HEK293 (cell line): ENCODE data around the gene TNFRSF4.

Experiments used
- CTCF ChIA-PET: fragments of 350-600 bp; formaldehyde crosslinking; extraction: SDS; loops from one replicate; lab custom pipeline; 2021; ENCODE audit warnings: antibody characterized with exemption; lab: Yijun Ruan, JAX
- POLR2A ChIA-PET: fragments of 300-600 bp; formaldehyde crosslinking; extraction: SDS; loops from one replicate; lab custom pipeline; 2020; ENCODE audit warnings: antibody characterized with exemption, inconsistent platforms; lab: Yijun Ruan, JAX
- H3K27ac ChIP-seq: fragments of 200-500 bp; sonication (Bioruptor generic); 2 replicates; pipeline ENCODE4 v1.5.1; 2014; ENCODE audit warnings: low read depth, low read length, control low read depth, inconsistent platforms; ENCODE audit errors: extremely low read depth
- H3K36me3 ChIP-seq, 2 experiments: fragments of 200-500 bp in 1 of 2; sonication (Bioruptor generic) in 1 of 2; 1 replicate in 1 of 2; 2 replicates in 1 of 2; pipeline ENCODE4 v1.5.1; 2014 to 2017; ENCODE audit warnings: inconsistent platforms in 2 of 2, low read length in 2 of 2; ENCODE audit not compliant: control insufficient read depth in 2 of 2, insufficient read depth in 1 of 2
- H3K4me1 ChIP-seq: fragments of 200-500 bp; sonication (Bioruptor generic); 2 replicates; pipeline ENCODE4 v1.5.1; 2014; ENCODE audit warnings: mild to moderate bottlenecking, low read length, inconsistent platforms; ENCODE audit not compliant: control insufficient read depth, insufficient read depth
- H3K4me3 ChIP-seq: 2 replicates; pipeline ENCODE4 v1.5.1; 2011; ENCODE audit warnings: low read depth, mild to moderate bottlenecking, control low read depth, low read length, moderate library complexity
- H3K9me3 ChIP-seq: fragments of 200-500 bp; sonication (Bioruptor generic); 2 replicates; pipeline ENCODE4 v1.5.1; 2014; ENCODE audit warnings: low read depth, low read length, inconsistent platforms; ENCODE audit not compliant: control insufficient read depth, insufficient read depth
- GLI4 ChIP-seq: fragments of 450-650 bp; formaldehyde crosslinking; IDR thresholded peaks from 2 replicates; pipeline ENCODE4 v1.5.1; 2016; ENCODE audit warnings: missing biosample characterization, missing genetic modification characterization
- KLF1 ChIP-seq: fragments of 450-650 bp; formaldehyde crosslinking; IDR thresholded peaks from 2 replicates; pipeline ENCODE4 v1.5.1; 2016; ENCODE audit warnings: missing biosample characterization, missing genetic modification characterization
- MEIS1 ChIP-seq: sonication (generic); formaldehyde crosslinking; IDR thresholded peaks from 2 replicates; pipeline ENCODE4 v1.8.1; 2022; ENCODE audit warnings: missing genetic modification reagents, mild to moderate bottlenecking, borderline replicate concordance
- MYNN ChIP-seq: fragments of 450-650 bp; formaldehyde crosslinking; IDR thresholded peaks from 2 replicates; pipeline ENCODE4 v1.5.1; 2016; ENCODE audit warnings: missing biosample characterization, missing genetic modification characterization, borderline replicate concordance
- YY2 ChIP-seq: fragments of 450-650 bp; formaldehyde crosslinking; IDR thresholded peaks from 2 replicates; pipeline ENCODE4 v1.5.1; 2016; ENCODE audit warnings: missing biosample characterization, missing genetic modification characterization
- ZBTB7A ChIP-seq: fragments of 450-650 bp; formaldehyde crosslinking; IDR thresholded peaks from 2 replicates; pipeline ENCODE4 v1.5.1; 2016; ENCODE audit warnings: low read depth, missing biosample characterization, missing genetic modification characterization
- ZBTB8A ChIP-seq: fragments of 450-650 bp; formaldehyde crosslinking; IDR thresholded peaks from 2 replicates; pipeline ENCODE4 v1.5.1; 2016; ENCODE audit warnings: missing biosample characterization, missing genetic modification characterization
- ZEB2 ChIP-seq: fragments of 450-650 bp; formaldehyde crosslinking; IDR thresholded peaks from 2 replicates; pipeline ENCODE4 v1.5.1; 2016; ENCODE audit warnings: missing biosample characterization, missing genetic modification characterization
- ZFHX2 ChIP-seq: fragments of 450-650 bp; formaldehyde crosslinking; conservative IDR thresholded peaks from 2 replicates; pipeline ENCODE4 v1.5.1; 2016; ENCODE audit warnings: missing biosample characterization, missing genetic modification characterization
- ZFP69B ChIP-seq: fragments of 450-650 bp; formaldehyde crosslinking; IDR thresholded peaks from 2 replicates; pipeline ENCODE4 v1.5.1; 2016; ENCODE audit warnings: missing biosample characterization, missing genetic modification characterization
- ZNF146 ChIP-seq: fragments of 450-650 bp; formaldehyde crosslinking; IDR thresholded peaks from 2 replicates; pipeline ENCODE4 v1.5.1; 2016; ENCODE audit warnings: missing biosample characterization, missing genetic modification characterization
- ZNF221 ChIP-seq: fragments of 450-650 bp; formaldehyde crosslinking; IDR thresholded peaks from 2 replicates; pipeline ENCODE4 v1.5.1; 2017; ENCODE audit warnings: missing biosample characterization, missing genetic modification characterization, borderline replicate concordance
- ZNF335 ChIP-seq: fragments of 450-650 bp; formaldehyde crosslinking; conservative IDR thresholded peaks from 2 replicates; pipeline ENCODE4 v1.5.1; 2016; ENCODE audit warnings: missing biosample characterization, missing genetic modification characterization
- ZNF394 ChIP-seq: fragments of 450-650 bp; formaldehyde crosslinking; IDR thresholded peaks from 2 replicates; pipeline ENCODE4 v1.5.1; 2016; ENCODE audit warnings: missing biosample characterization, missing genetic modification characterization, mild to moderate bottlenecking, moderate library complexity, borderline replicate concordance
- ZNF529 ChIP-seq: fragments of 450-650 bp; formaldehyde crosslinking; IDR thresholded peaks from 2 replicates; pipeline ENCODE4 v1.5.1; 2017; ENCODE audit warnings: missing genetic modification characterization, missing biosample characterization; ENCODE audit not compliant: insufficient replicate concordance
- ZNF544 ChIP-seq: fragments of 450-650 bp; formaldehyde crosslinking; IDR thresholded peaks from 2 replicates; pipeline ENCODE4 v1.5.0; 2017; ENCODE audit warnings: missing biosample characterization, missing genetic modification characterization
- ZNF596 ChIP-seq: fragments of 450-650 bp; IDR thresholded peaks from 2 replicates; pipeline ENCODE4 v1.5.0; 2018; ENCODE audit warnings: missing biosample characterization, mild to moderate bottlenecking, missing genetic modification characterization, moderate library complexity
- ZNF600 ChIP-seq: fragments of 450-650 bp; formaldehyde crosslinking; IDR thresholded peaks from 2 replicates; pipeline ENCODE4 v1.5.1; 2016; ENCODE audit warnings: missing biosample characterization, missing genetic modification characterization
- ZNF660 ChIP-seq: fragments of 450-650 bp; IDR thresholded peaks from 2 replicates; pipeline ENCODE4 v1.5.1; 2018; ENCODE audit warnings: missing biosample characterization, mild to moderate bottlenecking, missing genetic modification characterization
- ZNF701 ChIP-seq: fragments of 450-650 bp; formaldehyde crosslinking; IDR thresholded peaks from 2 replicates; pipeline ENCODE4 v1.5.1; 2016; ENCODE audit warnings: missing biosample characterization, missing genetic modification characterization
- TF ChIP-seq, protein P1 (sequence below): fragments of 450-650 bp; formaldehyde crosslinking; IDR thresholded peaks from 2 replicates; pipeline ENCODE4 v1.5.1; 2016; ENCODE audit warnings: missing biosample characterization, missing genetic modification characterization, borderline replicate concordance
- TF ChIP-seq, protein P2 (sequence below): fragments of 450-650 bp; formaldehyde crosslinking; IDR thresholded peaks from 2 replicates; pipeline ENCODE4 v1.5.1; 2016; ENCODE audit warnings: missing biosample characterization, missing genetic modification characterization
- TF ChIP-seq, protein P3 (sequence below): fragments of 450-650 bp; formaldehyde crosslinking; IDR thresholded peaks from 2 replicates; pipeline ENCODE4 v1.5.1; 2016; ENCODE audit warnings: missing biosample characterization, missing genetic modification characterization
- TF ChIP-seq, protein P4 (sequence below): fragments of 450-650 bp; formaldehyde crosslinking; conservative IDR thresholded peaks from 2 replicates; pipeline ENCODE4 v1.5.1; 2016; ENCODE audit warnings: low read depth, missing biosample characterization, missing genetic modification characterization
- TF ChIP-seq, protein P5 (sequence below): fragments of 450-650 bp; formaldehyde crosslinking; IDR thresholded peaks from 2 replicates; pipeline ENCODE4 v1.5.1; 2016; ENCODE audit warnings: missing biosample characterization, missing genetic modification characterization

Gene TNFRSF4

DNA sequence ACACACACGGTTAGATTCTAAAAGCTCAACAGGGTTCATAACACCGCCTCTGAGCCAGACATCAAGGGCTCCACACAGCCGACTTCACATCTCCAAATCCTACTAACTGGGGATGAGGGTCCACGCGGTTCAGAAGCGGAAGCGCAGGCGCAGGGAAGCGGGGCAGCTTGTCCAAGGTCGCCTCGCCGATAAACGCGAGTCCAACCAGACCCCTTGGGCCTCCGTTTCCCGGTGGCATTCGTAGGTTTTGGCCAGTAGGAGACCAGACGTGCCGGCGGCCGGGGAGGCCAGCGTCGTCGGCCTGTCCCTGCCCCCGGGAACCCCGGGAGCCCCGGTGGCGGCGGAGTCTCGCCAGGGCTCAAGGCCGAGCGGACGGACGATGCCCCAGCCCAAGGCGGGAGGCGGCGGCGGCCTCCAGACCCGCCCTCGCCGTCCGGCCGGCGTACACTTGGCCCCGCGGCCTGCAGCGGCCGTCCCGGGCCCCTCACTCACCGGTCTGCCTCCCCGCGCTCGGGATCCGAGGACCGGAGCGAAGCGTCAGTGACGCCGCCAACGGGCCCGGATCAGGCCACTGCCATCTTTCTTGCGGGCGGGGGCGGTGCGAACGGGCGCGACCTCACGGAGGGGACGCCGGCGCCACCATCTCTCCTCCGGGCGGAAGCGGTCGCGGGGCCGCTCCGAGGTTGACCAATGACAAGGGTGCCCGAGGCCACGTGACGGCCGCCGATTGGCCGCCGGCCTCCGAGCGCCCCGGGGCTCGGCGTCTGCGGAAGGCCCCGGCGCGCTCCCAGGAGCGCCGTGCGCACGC lies 17.7 kb upstream of the TNFRSF4 start, which contains the start of gene SDF4 (continued):
- TF ChIP-seq, protein P1, sequence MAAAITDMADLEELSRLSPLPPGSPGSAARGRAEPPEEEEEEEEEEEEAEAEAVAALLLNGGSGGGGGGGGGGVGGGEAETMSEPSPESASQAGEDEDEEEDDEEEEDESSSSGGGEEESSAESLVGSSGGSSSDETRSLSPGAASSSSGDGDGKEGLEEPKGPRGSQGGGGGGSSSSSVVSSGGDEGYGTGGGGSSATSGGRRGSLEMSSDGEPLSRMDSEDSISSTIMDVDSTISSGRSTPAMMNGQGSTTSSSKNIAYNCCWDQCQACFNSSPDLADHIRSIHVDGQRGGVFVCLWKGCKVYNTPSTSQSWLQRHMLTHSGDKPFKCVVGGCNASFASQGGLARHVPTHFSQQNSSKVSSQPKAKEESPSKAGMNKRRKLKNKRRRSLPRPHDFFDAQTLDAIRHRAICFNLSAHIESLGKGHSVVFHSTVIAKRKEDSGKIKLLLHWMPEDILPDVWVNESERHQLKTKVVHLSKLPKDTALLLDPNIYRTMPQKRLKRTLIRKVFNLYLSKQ: no peak
- no peak for TF ChIP-seq ZNF394 (tag by site-specific recombination)
- 0 out of 2 replicates have a peak, but pooled peaks have one; percentile 27 for TF ChIP-seq ZNF596 (tag by site-specific recombination)
- no peak for TF ChIP-seq MEIS1 (CRISPR knock-in tag)
- peak; percentile 50; the same call in 1 of the 2 replicates for TF ChIP-seq ZBTB7A (tag by site-specific recombination)
- TF ChIP-seq ZNF544 (tag by site-specific recombination): no peak
- no peak; the same call in 1 of the 2 replicates for TF ChIP-seq MYNN (tag by site-specific recombination)
- TF ChIP-seq GLI4 (tag by site-specific recombination): no peak
- TF ChIP-seq YY2 (tag by site-specific recombination): peak; percentile 91
- TF ChIP-seq ZFHX2 (tag by site-specific recombination): peak; percentile 56; the same call in 1 of the 2 replicates
- TF ChIP-seq, all 188 proteins: peak for 44

DNA sequence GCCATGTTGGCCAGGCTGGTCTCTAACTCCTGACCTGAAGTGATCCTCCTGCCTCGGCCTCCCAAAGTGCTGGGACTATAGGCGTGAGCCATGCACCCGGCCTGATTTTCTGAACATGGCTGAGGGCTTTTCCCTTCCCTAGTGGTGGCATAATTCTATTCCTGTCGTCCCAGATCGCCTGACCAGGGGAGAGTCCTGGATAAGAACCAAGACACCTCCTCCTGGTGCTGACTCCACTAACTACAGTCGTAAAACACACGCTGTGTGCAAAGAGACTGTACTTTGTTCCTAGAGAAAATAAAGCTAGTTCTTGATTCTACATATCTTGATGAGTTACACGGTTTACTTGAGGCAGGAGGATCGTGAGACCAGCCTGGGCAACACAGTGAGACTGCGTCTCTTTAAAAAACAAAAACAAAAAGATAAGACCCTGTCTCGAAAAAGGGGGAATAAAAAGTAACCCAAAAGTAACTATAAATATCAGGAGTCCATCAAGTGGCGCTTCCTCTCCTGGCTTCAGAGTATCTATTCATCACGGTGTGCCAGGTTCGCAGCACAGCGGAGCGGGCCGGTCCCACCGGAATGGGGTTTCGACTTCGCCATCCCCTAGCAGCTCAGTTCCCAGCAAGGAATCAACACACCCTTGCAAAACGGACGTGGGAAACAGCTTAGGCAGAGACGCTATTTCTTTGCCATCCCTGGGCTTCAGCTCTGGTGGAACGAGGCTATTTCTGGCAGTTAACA lies 16.9 kb upstream of the TNFRSF4 start:
- peak overlapping the region; percentile 81 for H3K4me3 ChIP-seq
- POLR2A ChIA-PET: interaction anchor here (0.5 to 1.5 kb wide), 5 partner anchors 23 to 151 kb away, joined by 3 to 5 read pairs (median 3); partner anchors contain the start of gene AURKAIP1
- no peaks in the 10 kb centered on the region for H3K9me3 ChIP-seq
- TF ChIP-seq, protein P2, sequence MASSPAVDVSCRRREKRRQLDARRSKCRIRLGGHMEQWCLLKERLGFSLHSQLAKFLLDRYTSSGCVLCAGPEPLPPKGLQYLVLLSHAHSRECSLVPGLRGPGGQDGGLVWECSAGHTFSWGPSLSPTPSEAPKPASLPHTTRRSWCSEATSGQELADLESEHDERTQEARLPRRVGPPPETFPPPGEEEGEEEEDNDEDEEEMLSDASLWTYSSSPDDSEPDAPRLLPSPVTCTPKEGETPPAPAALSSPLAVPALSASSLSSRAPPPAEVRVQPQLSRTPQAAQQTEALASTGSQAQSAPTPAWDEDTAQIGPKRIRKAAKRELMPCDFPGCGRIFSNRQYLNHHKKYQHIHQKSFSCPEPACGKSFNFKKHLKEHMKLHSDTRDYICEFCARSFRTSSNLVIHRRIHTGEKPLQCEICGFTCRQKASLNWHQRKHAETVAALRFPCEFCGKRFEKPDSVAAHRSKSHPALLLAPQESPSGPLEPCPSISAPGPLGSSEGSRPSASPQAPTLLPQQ (tag by site-specific recombination): peak; percentile 58; the same call in 1 of the 2 replicates
- TF ChIP-seq ZFP69B (tag by site-specific recombination) (0 out of 2 replicates have a peak, but pooled peaks have one; percentile 16), GLI4 (tag by site-specific recombination) (no peak), ZBTB8A (no peak), ZEB2 (tag by site-specific recombination) (no peak), ZNF701 (tag by site-specific recombination) (no peak), ZNF335 (tag by site-specific recombination) (peak; percentile 64; the same call in 1 of the 2 replicates), ZNF221 (no peak), ZNF660 (tag by site-specific recombination) (0 out of 2 replicates have a peak, but pooled peaks have one; percentile 48), ZNF529 (tag by site-specific recombination) (no peak), KLF1 (tag by site-specific recombination) (no peak), ZNF600 (peak; percentile 36; the same call in 1 of the 2 replicates), ZNF146 (tag by site-specific recombination) (0 out of 2 replicates have a peak, but pooled peaks have one; percentile 3)
- TF ChIP-seq, protein P3, sequence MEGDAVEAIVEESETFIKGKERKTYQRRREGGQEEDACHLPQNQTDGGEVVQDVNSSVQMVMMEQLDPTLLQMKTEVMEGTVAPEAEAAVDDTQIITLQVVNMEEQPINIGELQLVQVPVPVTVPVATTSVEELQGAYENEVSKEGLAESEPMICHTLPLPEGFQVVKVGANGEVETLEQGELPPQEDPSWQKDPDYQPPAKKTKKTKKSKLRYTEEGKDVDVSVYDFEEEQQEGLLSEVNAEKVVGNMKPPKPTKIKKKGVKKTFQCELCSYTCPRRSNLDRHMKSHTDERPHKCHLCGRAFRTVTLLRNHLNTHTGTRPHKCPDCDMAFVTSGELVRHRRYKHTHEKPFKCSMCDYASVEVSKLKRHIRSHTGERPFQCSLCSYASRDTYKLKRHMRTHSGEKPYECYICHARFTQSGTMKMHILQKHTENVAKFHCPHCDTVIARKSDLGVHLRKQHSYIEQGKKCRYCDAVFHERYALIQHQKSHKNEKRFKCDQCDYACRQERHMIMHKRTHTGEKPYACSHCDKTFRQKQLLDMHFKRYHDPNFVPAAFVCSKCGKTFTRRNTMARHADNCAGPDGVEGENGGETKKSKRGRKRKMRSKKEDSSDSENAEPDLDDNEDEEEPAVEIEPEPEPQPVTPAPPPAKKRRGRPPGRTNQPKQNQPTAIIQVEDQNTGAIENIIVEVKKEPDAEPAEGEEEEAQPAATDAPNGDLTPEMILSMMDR (tag by site-specific recombination): peak; percentile 63; the same call in 1 of the 2 replicates
- TF ChIP-seq, protein P4, sequence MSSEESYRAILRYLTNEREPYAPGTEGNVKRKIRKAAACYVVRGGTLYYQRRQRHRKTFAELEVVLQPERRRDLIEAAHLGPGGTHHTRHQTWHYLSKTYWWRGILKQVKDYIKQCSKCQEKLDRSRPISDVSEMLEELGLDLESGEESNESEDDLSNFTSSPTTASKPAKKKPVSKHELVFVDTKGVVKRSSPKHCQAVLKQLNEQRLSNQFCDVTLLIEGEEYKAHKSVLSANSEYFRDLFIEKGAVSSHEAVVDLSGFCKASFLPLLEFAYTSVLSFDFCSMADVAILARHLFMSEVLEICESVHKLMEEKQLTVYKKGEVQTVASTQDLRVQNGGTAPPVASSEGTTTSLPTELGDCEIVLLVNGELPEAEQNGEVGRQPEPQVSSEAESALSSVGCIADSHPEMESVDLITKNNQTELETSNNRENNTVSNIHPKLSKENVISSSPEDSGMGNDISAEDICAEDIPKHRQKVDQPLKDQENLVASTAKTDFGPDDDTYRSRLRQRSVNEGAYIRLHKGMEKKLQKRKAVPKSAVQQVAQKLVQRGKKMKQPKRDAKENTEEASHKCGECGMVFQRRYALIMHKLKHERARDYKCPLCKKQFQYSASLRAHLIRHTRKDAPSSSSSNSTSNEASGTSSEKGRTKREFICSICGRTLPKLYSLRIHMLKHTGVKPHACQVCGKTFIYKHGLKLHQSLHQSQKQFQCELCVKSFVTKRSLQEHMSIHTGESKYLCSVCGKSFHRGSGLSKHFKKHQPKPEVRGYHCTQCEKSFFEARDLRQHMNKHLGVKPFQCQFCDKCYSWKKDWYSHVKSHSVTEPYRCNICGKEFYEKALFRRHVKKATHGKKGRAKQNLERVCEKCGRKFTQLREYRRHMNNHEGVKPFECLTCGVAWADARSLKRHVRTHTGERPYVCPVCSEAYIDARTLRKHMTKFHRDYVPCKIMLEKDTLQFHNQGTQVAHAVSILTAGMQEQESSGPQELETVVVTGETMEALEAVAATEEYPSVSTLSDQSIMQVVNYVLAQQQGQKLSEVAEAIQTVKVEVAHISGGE (tag by site-specific recombination): peak; percentile 75
- TF ChIP-seq, protein P5, sequence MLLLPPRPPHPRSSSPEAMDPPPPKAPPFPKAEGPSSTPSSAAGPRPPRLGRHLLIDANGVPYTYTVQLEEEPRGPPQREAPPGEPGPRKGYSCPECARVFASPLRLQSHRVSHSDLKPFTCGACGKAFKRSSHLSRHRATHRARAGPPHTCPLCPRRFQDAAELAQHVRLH: peak; percentile 60; the same call in 1 of the 2 replicates
- TF ChIP-seq, all 188 proteins: peak for 9
- Histone ChIP-seq H3K4me1 (no peaks in the 10 kb centered on the region; the same call in 1 of the 2 replicates), H3K36me3 (peaks cover 0 to 52% of the 10 kb centered on the region in 2 experiments; a peak in 1 of 3 replicates), H3K27ac (peak overlapping the region; percentile 89)
- CTCF ChIA-PET: interaction anchor here (0.5 to 1.8 kb wide), 6 partner anchors 12 to 167 kb away, joined by 3 to 20 read pairs (median 4); no protein-coding TSS in a partner anchor
